AG04450 (cell line): ENCODE measurements around the gene TRAPPC2L. TPM values are rescaled to one million over a fixed set of nuclear protein-coding genes. Genes with fewer than 3 reads are reported as not detected.

Experiments used
- CTCF ChIA-PET: fragments of 300-600, 350-600 bp; formaldehyde crosslinking; extraction: SDS; loops from one replicate; lab custom pipeline; 2022; ENCODE audit warnings: antibody characterized with exemption, inconsistent platforms; lab: Charles Lee
- POLR2A ChIA-PET: fragments of 350-600 bp; formaldehyde crosslinking; extraction: SDS; loops from one replicate; lab custom pipeline; 2021; ENCODE audit warnings: antibody characterized with exemption, inconsistent platforms; lab: Yijun Ruan, JAX
- DNase-seq: peaks from one replicate; pipeline ENCODE4 v3.0.0-alpha.2; 2011; ENCODE audit warnings: low read depth, low spot score
- H3K27ac ChIP-seq: one replicate; pipeline ENCODE4 v1.5.1; 2012; ENCODE audit warnings: low read depth, low read length, control low read depth
- H3K27me3 ChIP-seq: one replicate; pipeline ENCODE4 v1.6.0; 2012; ENCODE audit warnings: low read length; ENCODE audit not compliant: control insufficient read depth, insufficient read depth
- H3K4me3 ChIP-seq: 2 replicates; pipeline ENCODE4 v1.5.1; 2011; ENCODE audit warnings: mild to moderate bottlenecking, low read depth, low read length, control low read depth
- H3K9me3 ChIP-seq: 2 replicates; pipeline ENCODE4 v1.5.1; 2012; ENCODE audit warnings: low read length; ENCODE audit not compliant: control insufficient read depth, insufficient read depth
- polyA plus RNA-seq: library from polyadenylated mRNA; depleted of rRNA; stranded (reverse); fragments of >200 nt; gene quantifications from 2 replicates; pipeline ENCODE4 v1.2.3, GENCODE V29; 2011
- TF ChIP-seq, protein P1 (sequence below): IDR thresholded peaks from 2 replicates; pipeline ENCODE4 v1.5.1; 2011; ENCODE audit warnings: low read depth, low read length, control low read depth, inconsistent platforms

TRAPPC2L gene
- polyA plus RNA-seq, 1 experiment, result 72.8 TPM

DNA sequence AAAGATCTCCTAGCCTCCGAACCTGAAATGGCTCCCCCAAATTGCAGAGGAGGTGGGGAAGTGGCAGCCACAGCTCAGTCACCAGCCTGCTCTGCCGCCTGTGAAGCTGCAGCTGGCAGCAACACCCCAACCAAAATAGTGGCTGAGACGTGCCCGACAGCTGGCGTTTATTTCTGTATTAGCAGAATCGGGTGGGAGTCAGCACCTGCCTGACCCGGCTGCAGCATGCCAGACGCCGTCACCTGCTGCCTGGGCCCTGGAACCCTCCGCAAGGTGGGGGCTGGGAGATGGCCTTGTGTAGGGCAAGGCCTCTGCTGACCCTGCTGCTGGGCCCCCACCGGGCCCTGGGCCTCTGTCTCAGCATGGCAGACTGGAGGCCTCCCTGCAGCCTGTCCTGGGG, 27.0 kb downstream of the TRAPPC2L start:
- Histone ChIP-seq H3K9me3 (peaks cover 37% of the 10 kb centered on the region), H3K4me3 (no peak overlapping the region), H3K27me3 (peaks cover 23% of the 10 kb centered on the region), H3K27ac (no peak overlapping the region)
- POLR2A ChIA-PET, result no interaction called here
- DNase-seq, result no peak
- CTCF ChIA-PET, result no interaction called here
- TF ChIP-seq, protein P1, sequence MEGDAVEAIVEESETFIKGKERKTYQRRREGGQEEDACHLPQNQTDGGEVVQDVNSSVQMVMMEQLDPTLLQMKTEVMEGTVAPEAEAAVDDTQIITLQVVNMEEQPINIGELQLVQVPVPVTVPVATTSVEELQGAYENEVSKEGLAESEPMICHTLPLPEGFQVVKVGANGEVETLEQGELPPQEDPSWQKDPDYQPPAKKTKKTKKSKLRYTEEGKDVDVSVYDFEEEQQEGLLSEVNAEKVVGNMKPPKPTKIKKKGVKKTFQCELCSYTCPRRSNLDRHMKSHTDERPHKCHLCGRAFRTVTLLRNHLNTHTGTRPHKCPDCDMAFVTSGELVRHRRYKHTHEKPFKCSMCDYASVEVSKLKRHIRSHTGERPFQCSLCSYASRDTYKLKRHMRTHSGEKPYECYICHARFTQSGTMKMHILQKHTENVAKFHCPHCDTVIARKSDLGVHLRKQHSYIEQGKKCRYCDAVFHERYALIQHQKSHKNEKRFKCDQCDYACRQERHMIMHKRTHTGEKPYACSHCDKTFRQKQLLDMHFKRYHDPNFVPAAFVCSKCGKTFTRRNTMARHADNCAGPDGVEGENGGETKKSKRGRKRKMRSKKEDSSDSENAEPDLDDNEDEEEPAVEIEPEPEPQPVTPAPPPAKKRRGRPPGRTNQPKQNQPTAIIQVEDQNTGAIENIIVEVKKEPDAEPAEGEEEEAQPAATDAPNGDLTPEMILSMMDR, result no peak

DNA sequence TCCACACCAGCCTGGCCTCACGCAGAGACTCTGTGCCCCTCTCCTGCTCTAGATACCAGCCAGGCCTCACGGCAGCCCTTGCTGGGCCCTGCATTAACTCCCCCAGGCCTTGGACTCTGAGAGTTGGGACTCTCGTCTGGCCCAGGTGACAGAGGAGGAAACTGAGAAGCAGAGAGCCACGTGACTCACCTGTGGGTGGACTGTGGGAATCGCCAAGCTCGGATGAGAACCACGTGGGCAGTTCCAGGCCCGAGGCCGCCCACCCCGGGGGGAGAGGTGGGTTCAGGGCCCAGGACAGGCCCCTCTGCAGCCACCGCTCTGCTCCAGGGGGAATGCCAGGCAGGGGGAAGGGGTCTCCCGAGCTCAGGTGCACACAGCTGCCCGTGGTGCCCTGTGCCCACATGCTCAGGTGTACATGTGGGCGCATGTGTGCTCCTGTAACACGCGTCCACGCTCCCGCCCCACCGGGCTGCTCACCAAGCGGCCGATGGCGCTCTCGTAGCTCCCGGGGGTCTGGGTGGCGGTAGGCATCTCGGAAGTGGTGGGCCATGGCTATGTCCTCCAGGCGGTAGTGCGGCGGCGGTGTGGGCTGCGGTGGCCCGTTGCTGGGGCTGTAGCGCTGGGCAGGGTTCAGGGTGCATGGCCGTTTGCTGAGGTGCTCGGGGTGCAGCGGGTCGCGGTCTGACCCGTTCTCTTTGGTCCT, 27.8 kb downstream of the TRAPPC2L start:
- Histone ChIP-seq H3K4me3 (no peak overlapping the region), H3K27me3 (peaks cover 17% of the 10 kb centered on the region), H3K27ac (no peak overlapping the region), H3K9me3 (peaks cover 43% of the 10 kb centered on the region)
- TF ChIP-seq, protein P1, result no peak
- DNase-seq, result no peak
- ChIA-PET POLR2A (no interaction called here), CTCF (no interaction called here)

DNA sequence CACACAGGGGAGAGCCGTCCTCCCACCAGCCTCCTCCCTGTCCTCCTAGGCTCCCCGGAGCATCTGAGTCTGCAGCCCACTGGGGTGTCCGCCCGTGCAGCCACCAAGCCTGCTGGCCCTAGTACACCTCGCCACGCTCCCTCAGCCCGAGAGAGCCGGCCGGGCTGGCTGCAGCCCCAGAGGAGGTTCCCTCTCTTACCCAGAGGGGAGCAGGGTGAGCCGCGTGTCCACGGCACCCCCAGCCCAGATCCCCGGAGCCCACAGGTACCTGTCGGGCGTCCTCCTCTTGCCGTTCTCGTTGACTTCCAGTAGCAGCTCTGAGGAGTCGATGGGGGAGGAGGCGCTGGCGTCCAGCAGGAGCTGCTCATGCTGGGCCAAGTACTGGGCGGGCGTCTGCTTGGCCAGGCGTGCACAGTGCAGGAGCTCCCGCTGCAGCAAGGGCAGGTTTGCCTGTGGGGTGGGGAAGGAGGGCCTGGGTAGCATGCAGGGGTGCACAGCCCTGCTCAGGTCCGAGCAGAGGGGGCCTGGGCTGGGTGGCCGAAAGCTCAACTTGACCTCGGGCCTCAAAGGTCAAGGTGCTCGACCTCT, 28.9 kb downstream of the TRAPPC2L start:
- no peak for DNase-seq
- CTCF ChIA-PET, result interaction anchor here (0.7 kb wide), 1 partner anchor 24 kb away, joined by 5 read pairs; no protein-coding TSS in a partner anchor
- H3K27ac ChIP-seq, result no peak overlapping the region
- TF ChIP-seq, protein P1, result no peak
- POLR2A ChIA-PET, result no interaction called here
- H3K4me3 ChIP-seq, result no peak overlapping the region
- peaks cover 10% of the 10 kb centered on the region for H3K27me3 ChIP-seq
- H3K9me3 ChIP-seq, result peaks cover 50% of the 10 kb centered on the region

DNA sequence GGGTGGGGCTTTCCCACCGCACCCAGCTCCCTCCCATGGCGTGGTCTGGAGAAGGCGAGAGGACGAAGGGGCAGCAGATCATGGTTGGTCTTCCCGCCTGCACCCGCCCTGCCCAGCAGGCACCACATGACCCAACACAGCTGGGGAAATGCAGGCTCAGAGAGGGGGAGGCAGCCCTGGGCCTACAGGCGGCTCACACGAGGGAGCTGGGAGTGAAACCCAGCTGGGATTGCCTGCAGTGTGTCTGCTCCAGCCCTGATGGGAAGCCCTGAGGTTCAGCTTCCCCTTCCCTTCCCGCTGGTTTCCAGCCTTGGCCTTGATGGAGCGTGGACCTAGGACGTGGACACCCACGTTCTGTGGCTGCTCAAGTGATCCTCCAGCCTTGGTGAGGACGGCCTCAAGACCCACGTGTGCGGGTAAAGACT, 29.5 kb downstream of the TRAPPC2L start:
- Histone ChIP-seq H3K4me3 (no peak overlapping the region), H3K27me3 (peaks cover 7% of the 10 kb centered on the region), H3K27ac (no peak overlapping the region), H3K9me3 (peaks cover 50% of the 10 kb centered on the region)
- TF ChIP-seq, protein P1, result no peak
- POLR2A ChIA-PET, result interaction anchor here (0.6 kb wide), 1 partner anchor 40 kb away, joined by 7 read pairs; no protein-coding TSS in a partner anchor
- DNase-seq, result no peak
- CTCF ChIA-PET, result interaction anchor here (0.7 kb wide), 1 partner anchor 24 kb away, joined by 5 read pairs; no protein-coding TSS in a partner anchor
